Measurements from ENCODE around the gene OCEL1. TPM values are rescaled to one million over a fixed set of nuclear protein-coding genes. Genes with fewer than 3 reads are reported as not detected.

Gene OCEL1
- total and polyA plus RNA-seq, 10 of the 15 experiments (the other 5 are each of a cell fraction or from before 2014, with no cell fraction given), result 2.8 to 18.2 (median 7.4) TPM

GRCh38 chr19:17183271-17183761 lies 42.7 kb upstream of the OCEL1 start:
- DNase-seq (ENCODE audit: low read depth, low spot score) (no peak), FAIRE-seq (no peak)
- H3K4me2 ChIP-seq (ENCODE audit: control insufficient read depth, insufficient read depth), result peak overlapping the region; percentile 92

More at GRCh38 chr19:17183271-17183761, 42.7 kb upstream of the OCEL1 start:
- H3K79me2 ChIP-seq (ENCODE audit: control insufficient read depth, insufficient read depth, low read length), result no peaks in the 10 kb centered on the region
- H3K4me1 ChIP-seq (ENCODE audit: control insufficient read depth, insufficient read depth, low read length), result peaks cover 24% of the 10 kb centered on the region
- RAD21 ChIA-PET (ENCODE audit: unreplicated experiment), result interaction anchor here (0.9 to 2.1 kb wide), 8 partner anchors 52 to 112 kb away, joined by 4 to 12 read pairs (median 6); partner anchors contain the start of gene BABAM1
- intact Hi-C loops (cut with micrococcal nuclease; ENCODE audit: unreplicated experiment) (loop anchor here (10.0 kb wide), 1 partner anchor 119 kb away; no protein-coding TSS in a partner anchor), in situ Hi-C loops (cut with MboI) (no loop called here)
- POLR2A ChIA-PET, result interaction anchor here (0.5 to 1.4 kb wide), 4 partner anchors 13 to 117 kb away, joined by 3 to 9 read pairs (median 4); no protein-coding TSS in a partner anchor
- SMC1A ChIA-PET (ENCODE audit: uncharacterized antibody, unreplicated experiment), result interaction anchor here (0.7 to 1.6 kb wide), 10 partner anchors 12 to 118 kb away, joined by 3 to 5 read pairs (median 3); no protein-coding TSS in a partner anchor
- no peaks in the 10 kb centered on the region for H3K9me3 ChIP-seq (replicated peaks; ENCODE audit: control insufficient read depth, insufficient read depth, low read length)
- peaks cover 27 to 32% of the 10 kb centered on the region in 2 experiments; a peak in 3 of 4 replicates for H3K36me3 ChIP-seq (ENCODE audit: control insufficient read depth in 2 of 2, insufficient read depth in 2 of 2, low read length in 1 of 2)
- no peaks in the 10 kb centered on the region for H3K27me3 ChIP-seq (replicated peaks in 1 of 2; ENCODE audit: control insufficient read depth in 2 of 2, insufficient read depth in 2 of 2, low read length in 1 of 2)
- 0 out of 2 replicates have a peak, but pooled peaks have one; percentile 0 for TF ChIP-seq MTA3 (IDR thresholded peaks at IDR 0.05; ENCODE audit: borderline replicate concordance, low read length)
- TF ChIP-seq, protein P1, sequence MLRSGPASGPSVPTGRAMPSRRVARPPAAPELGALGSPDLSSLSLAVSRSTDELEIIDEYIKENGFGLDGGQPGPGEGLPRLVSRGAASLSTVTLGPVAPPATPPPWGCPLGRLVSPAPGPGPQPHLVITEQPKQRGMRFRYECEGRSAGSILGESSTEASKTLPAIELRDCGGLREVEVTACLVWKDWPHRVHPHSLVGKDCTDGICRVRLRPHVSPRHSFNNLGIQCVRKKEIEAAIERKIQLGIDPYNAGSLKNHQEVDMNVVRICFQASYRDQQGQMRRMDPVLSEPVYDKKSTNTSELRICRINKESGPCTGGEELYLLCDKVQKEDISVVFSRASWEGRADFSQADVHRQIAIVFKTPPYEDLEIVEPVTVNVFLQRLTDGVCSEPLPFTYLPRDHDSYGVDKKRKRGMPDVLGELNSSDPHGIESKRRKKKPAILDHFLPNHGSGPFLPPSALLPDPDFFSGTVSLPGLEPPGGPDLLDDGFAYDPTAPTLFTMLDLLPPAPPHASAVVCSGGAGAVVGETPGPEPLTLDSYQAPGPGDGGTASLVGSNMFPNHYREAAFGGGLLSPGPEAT (IDR thresholded peaks at IDR 0.05; ENCODE audit: low read depth), result no peak
- peak; percentile 2; the same call in 1 of the 2 replicates for TF ChIP-seq SMC3 (IDR thresholded peaks at IDR 0.05; ENCODE audit: borderline replicate concordance, low read length)
- TF ChIP-seq, protein P2, sequence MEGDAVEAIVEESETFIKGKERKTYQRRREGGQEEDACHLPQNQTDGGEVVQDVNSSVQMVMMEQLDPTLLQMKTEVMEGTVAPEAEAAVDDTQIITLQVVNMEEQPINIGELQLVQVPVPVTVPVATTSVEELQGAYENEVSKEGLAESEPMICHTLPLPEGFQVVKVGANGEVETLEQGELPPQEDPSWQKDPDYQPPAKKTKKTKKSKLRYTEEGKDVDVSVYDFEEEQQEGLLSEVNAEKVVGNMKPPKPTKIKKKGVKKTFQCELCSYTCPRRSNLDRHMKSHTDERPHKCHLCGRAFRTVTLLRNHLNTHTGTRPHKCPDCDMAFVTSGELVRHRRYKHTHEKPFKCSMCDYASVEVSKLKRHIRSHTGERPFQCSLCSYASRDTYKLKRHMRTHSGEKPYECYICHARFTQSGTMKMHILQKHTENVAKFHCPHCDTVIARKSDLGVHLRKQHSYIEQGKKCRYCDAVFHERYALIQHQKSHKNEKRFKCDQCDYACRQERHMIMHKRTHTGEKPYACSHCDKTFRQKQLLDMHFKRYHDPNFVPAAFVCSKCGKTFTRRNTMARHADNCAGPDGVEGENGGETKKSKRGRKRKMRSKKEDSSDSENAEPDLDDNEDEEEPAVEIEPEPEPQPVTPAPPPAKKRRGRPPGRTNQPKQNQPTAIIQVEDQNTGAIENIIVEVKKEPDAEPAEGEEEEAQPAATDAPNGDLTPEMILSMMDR (IDR thresholded peaks at IDR 0.05 in 2 of 3, conservative IDR thresholded peaks at IDR 0.05 in 1 of 3; ENCODE audit: control insufficient read depth in 2 of 3, extremely low read depth in 1 of 3, insufficient read depth in 1 of 3, low read depth in 3 of 3, low read length in 3 of 3), result peak; percentile 8 to 34 (median 34); a peak in 4 of 6 replicates
- TF ChIP-seq POLR2A (IDR thresholded peaks at IDR 0.05; ENCODE audit: low read depth, low read length), result peak; percentile 67
- TF ChIP-seq GATAD2B (conservative IDR thresholded peaks at IDR 0.05; ENCODE audit: low read depth), result 0 out of 2 replicates have a peak, but pooled peaks have one; percentile 22
- no peak for TF ChIP-seq TCF7 (IDR thresholded peaks at IDR 0.05; ENCODE audit: borderline replicate concordance)
- H2AFZ ChIP-seq (ENCODE audit: control insufficient read depth, low read depth, low read length), result peak overlapping the region; percentile 51
- CTCF ChIA-PET, result interaction anchor here (1.0 to 1.7 kb wide), 10 partner anchors 9 to 115 kb away, joined by 3 to 7 read pairs (median 4); partner anchors contain the start of genes ANKLE1, BABAM1 and MYO9B
- no TSS peak for BruUV-seq (replicated peaks)
- H3K9ac ChIP-seq (ENCODE audit: control insufficient read depth, insufficient read depth, low read length), result peak overlapping the region; percentile 69
- peak overlapping the region; percentile 87 for H3K27ac ChIP-seq (ENCODE audit: control insufficient read depth, insufficient read depth)
- 21% methylated on average over 14 of the region's 14 CpGs for WGBS (ENCODE audit: insufficient coverage, insufficient replicate concordance, low lambda C conversion rate, missing lambda C conversion rate)
- H4K20me1 ChIP-seq (ENCODE audit: control insufficient read depth, insufficient read depth), result no peaks in the 10 kb centered on the region
- H3K4me3 ChIP-seq, result peak overlapping the region; percentile 9; the same call in 1 of the 2 replicates
- ATAC-seq, result peak; percentile 69
